Jurkat, Clone E6-1 (cell line): Measurements from ENCODE around the gene WDR70.
"Not testable (repeated sequence)": the region's sequence is repeated elsewhere in the genome, so short reads cannot be mapped to it uniquely, and the experiment has no call there.

Experiments used
- DNase-seq: peaks from one replicate; pipeline ENCODE4 v3.0.0-alpha.2; 2011; ENCODE audit warnings: low read depth, low spot score
- H3K4me3 ChIP-seq: 2 replicates; pipeline ENCODE4 v1.5.1; 2011; ENCODE audit warnings: mild to moderate bottlenecking, low read length, control low read depth, moderate library complexity

Gene WDR70

DNA sequence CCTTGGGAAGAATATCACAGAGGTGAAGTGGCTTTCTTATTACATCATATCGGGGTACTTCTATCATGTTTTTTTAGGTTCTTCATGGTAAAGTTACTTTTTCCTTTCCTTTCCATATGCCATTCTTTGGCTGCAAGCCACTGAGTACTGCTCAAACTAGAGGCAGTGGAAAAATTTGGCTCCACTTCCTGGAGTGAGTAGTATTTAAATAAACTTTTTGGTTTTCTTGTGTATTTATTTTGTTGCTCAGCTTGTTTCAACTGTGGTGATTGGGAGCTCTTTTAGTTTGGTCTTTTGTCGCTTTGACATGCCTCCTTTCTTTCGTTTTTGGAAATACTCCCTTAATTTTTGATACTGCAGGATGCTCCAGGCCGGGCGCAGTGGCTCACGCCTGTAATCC, 69.8 kb downstream of the WDR70 start:
- H3K4me3 ChIP-seq = no peak overlapping the region
- DNase-seq = no peak

DNA sequence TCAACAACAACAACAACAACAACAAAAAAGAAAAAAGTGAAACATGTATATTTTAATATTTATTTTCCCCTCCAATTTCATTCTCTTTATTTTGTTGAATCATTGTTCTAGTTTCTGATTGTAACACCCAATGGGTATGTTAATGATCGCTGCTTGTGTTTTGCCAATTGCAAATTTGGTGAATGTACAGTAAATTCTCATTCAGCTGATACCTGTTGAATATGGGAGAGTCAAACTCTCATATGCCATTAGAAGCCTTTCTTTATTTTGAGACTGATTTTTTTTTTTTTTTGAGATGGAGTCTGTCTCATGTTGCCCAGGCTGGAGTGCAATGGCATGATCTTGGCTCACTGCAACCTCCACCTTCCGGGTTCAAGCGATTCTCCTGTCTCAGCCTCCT, 72.9 kb downstream of the WDR70 start:
- not testable (repeated sequence) for DNase-seq, H3K4me3 ChIP-seq

- DNase-seq = not testable (repeated sequence)
These were observed 74.1 kb downstream of the WDR70 start for GRCh38 chr5:37453252-37453651.

GRCh38 chr5:37454402-37455055, 75.4 kb downstream of the WDR70 start:
- H3K4me3 ChIP-seq, DNase-seq: not testable (repeated sequence)

More at GRCh38 chr5:37453252-37453651, 74.1 kb downstream of the WDR70 start:
- H3K4me3 ChIP-seq = not testable (repeated sequence)

- DNase-seq, H3K4me3 ChIP-seq: not testable (repeated sequence)
These were observed 84.3 kb downstream of the WDR70 start for GRCh38 chr5:37463191-37464051.

- not testable (repeated sequence) for DNase-seq
These were observed 85.5 kb downstream of the WDR70 start for GRCh38 chr5:37464581-37464980.

GRCh38 chr5:37469383-37469782, 90.3 kb downstream of the WDR70 start:
- H3K4me3 ChIP-seq, DNase-seq: not testable (repeated sequence)

More at GRCh38 chr5:37464581-37464980, 85.5 kb downstream of the WDR70 start:
- H3K4me3 ChIP-seq = not testable (repeated sequence)

GRCh38 chr5:37471666-37472197, 92.6 kb downstream of the WDR70 start:
- no peak for DNase-seq
- H3K4me3 ChIP-seq = no peak overlapping the region

DNA sequence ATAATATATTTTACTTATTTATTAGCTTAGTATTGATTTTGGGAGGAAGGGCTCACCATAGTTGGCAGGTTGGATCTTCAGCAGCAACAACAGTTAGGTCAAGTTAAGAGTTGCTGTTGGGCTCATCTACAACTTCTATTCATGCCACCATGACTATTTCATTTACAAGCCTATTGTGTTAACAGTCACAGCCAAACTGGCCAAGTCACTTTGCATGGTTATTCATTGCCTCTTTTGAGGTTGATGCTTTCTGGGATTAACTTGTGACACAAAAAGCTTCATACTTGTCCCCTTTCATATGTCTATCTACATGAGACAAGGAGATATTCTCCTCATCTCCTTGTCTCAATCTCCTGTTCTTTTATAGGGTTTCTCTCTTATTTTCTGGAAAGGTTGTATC, 98.3 kb downstream of the WDR70 start:
- H3K4me3 ChIP-seq = no peak overlapping the region
- no peak for DNase-seq

DNA sequence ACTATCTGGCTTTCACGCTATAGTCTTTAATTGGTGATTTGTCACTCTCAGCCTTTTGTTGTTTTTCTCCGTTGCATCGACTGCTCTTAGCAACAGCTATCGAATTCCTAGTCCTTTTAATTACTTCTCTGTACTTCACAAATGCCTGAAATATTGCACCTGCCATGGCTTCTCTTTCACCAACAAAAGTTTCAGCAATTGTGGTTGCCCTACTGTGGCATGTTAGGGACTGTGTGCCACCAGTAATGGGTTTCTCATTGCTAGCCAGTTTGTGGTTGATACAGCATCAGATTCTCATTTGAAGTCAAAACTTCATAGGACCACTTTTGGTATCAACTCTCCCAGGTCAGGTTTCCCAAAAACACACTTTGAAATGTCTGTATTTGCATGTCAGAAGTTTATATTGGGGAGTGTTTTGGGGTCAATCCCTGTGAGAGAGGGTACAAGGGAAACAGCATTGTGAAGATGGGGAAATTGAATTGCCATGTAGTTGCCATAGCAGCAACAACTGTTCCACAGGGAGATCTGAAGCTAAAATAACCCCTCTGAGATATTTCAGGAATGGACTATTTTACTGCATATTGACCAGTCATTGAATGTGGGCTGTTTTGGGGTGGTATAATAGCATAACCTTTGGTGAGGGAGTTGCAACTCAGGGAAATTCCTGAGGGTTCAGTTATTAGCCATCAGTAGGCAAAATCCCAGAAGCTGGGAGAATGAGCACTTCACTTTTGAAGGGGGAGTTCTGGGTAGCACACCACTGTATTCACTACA, 99.2 kb downstream of the WDR70 start:
- DNase-seq = no peak

DNA sequence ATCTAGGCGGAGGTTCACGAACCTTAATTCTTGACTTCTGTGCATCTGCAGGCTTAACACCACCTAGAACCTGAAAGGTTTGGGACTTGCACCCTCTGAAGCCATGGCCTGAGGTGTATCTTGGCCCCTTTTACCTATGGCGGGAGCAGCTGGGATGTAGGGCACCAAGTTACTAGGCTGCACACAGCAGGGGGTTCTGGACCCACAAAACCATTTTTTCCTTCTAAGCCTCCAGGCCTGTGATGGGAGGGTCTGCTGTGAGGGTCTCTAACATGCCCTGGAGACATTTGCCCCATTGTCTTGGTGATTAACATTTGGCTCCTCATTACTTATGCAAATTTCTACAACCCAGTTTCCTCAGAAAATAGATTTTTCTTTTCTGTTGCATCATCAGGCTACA, 102.3 kb downstream of the WDR70 start:
- not testable (repeated sequence) for H3K4me3 ChIP-seq, DNase-seq

More for the DNA sequence above, 99.2 kb downstream of the WDR70 start:
- H3K4me3 ChIP-seq = no peak overlapping the region

DNA sequence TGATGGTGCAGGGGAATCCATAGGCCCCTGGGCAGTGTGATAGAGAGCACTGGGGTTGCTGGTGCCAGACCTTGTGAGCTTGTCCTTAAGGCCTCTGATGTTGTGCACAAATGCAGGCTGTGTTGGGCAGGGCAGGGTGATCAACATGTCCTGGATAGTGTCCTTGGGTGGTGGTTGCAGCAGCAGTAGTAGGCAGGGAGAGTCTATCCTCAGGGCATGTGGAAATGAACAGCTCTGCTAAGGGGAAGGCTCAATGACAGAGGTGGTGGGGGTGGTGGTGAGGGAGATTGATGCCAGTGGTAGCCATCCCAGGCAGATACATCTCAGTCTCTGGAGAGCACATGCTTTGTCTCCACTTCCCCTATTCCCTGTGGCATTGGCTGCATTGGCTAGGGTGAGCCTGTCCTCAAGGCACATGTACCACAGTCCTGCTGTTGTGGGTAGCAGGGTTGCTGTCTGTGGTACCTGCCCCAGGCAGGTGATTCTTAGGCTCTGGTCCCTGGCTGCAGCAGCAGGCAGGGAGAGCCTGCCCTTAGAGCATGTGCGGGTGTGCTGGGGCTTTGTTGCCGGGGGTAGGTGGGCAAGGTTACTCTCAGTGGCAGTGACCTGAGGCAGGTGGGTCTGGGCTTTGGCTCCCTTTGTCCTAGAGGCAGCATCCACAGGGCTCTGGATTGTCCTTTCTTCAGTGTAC, 111.1 kb downstream of the WDR70 start:
- DNase-seq = no peak
- H3K4me3 ChIP-seq = no peak overlapping the region

DNA sequence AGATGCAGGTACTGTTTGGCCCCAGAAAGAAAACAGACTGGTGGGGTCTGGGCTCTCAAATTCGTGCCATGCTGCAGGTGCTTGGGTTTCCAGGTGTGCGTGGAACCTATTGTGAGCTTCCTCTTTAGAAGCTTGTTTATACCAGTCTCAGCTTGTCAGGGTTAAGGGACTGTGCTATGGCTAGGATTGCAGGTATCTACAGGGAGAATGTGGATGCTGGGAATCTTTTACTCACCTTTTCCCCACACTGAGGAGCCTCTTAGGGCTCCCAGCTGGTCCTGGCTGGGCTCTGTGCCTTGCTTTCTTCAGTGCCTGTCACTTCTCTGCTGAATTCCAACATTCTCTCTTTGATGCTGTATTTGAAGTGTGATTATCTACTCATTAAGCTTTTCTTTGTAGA, 111.8 kb downstream of the WDR70 start:
- no peak overlapping the region for H3K4me3 ChIP-seq
- no peak for DNase-seq

- H3K4me3 ChIP-seq = no peak overlapping the region
- DNase-seq = no peak
These were observed 113.8 kb downstream of the WDR70 start for GRCh38 chr5:37492778-37493555.

GRCh38 chr5:37494756-37495155, 115.6 kb downstream of the WDR70 start:
- H3K4me3 ChIP-seq = no peak overlapping the region
- DNase-seq = no peak

DNA sequence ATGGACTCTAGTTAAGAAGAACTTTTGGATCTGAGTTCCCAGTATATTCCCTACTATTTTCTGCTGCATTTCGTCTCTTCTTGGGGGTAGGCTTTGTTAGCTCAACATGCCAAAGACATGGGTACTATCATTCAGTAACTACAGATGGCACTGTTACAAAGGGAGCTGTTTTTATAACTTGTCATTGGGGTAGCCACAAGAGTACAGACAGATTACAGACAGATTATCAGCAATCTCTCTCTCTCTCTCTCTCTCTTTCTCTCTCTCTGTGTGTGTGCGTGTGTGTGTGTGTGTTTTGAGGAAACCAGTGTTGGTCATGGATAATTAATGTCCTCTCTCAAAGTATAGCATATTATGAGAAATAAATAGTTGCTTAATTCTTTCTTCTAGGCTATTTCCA, 116.1 kb downstream of the WDR70 start:
- peak; percentile 45 for DNase-seq
- no peak overlapping the region for H3K4me3 ChIP-seq

GRCh38 chr5:37495668-37496347, 116.7 kb downstream of the WDR70 start:
- H3K4me3 ChIP-seq = no peak overlapping the region
- DNase-seq = no peak
